ENCODE data around the gene CHST11. TPM values are rescaled to one million over a fixed set of nuclear protein-coding genes. Genes with fewer than 3 reads are reported as not detected.
"Not testable (repeated sequence)": the region's sequence is repeated elsewhere in the genome, so short reads cannot be mapped to it uniquely, and the experiment has no call there.

Gene CHST11
- total RNA-seq, 1 donor from 2014 or later: 3.9 TPM

- DNase-seq (ENCODE audit: low read depth, low spot score): no peak
These were observed 280.4 kb downstream of the CHST11 start for GRCh38 chr12:104737113-104737512.

- no peak for DNase-seq (ENCODE audit: low read depth, low spot score)
These were observed 281.1 kb downstream of the CHST11 start for GRCh38 chr12:104737791-104738301.

GRCh38 chr12:104738331-104738730 is 281.6 kb downstream of the CHST11 start:
- DNase-seq (ENCODE audit: low read depth, low spot score): no peak

GRCh38 chr12:104738776-104739642 is 282.3 kb downstream of the CHST11 start:
- DNase-seq (ENCODE audit: low read depth, low spot score): no peak

GRCh38 chr12:104740668-104741067 is 283.9 kb downstream of the CHST11 start:
- no peak for DNase-seq (ENCODE audit: low read depth, low spot score)

GRCh38 chr12:104741077-104741476 is 284.3 kb downstream of the CHST11 start:
- no peak for DNase-seq (ENCODE audit: low read depth, low spot score)

- no peak for DNase-seq (ENCODE audit: low read depth, low spot score)
These were observed 285.0 kb downstream of the CHST11 start for GRCh38 chr12:104741497-104742367.

- no peak for DNase-seq (ENCODE audit: low read depth, low spot score)
These were observed 285.9 kb downstream of the CHST11 start for GRCh38 chr12:104742551-104743201.

- no peak for DNase-seq (ENCODE audit: low read depth, low spot score)
These were observed 286.4 kb downstream of the CHST11 start for GRCh38 chr12:104743202-104743580.

GRCh38 chr12:104743753-104744548 is 287.2 kb downstream of the CHST11 start:
- not testable (repeated sequence) for DNase-seq (ENCODE audit: low read depth, low spot score)

- DNase-seq (ENCODE audit: low read depth, low spot score): no peak
These were observed 289.8 kb downstream of the CHST11 start for GRCh38 chr12:104746467-104747088.

GRCh38 chr12:104747330-104747729 is 290.6 kb downstream of the CHST11 start:
- no peak for DNase-seq (ENCODE audit: low read depth, low spot score)

GRCh38 chr12:104747955-104748354 is 291.2 kb downstream of the CHST11 start:
- no peak for DNase-seq (ENCODE audit: low read depth, low spot score)

- DNase-seq (ENCODE audit: low read depth, low spot score): no peak
These were observed 291.6 kb downstream of the CHST11 start for GRCh38 chr12:104748356-104748755.

- no peak for DNase-seq (ENCODE audit: low read depth, low spot score)
These were observed 292.0 kb downstream of the CHST11 start for GRCh38 chr12:104748790-104749189.

- DNase-seq (ENCODE audit: low read depth, low spot score): no peak
These were observed 292.8 kb downstream of the CHST11 start for GRCh38 chr12:104749545-104749944.

GRCh38 chr12:104750061-104750460 is 293.3 kb downstream of the CHST11 start:
- no peak for DNase-seq (ENCODE audit: low read depth, low spot score)

GRCh38 chr12:104751120-104751519 is 294.4 kb downstream of the CHST11 start:
- DNase-seq (ENCODE audit: low read depth, low spot score): no peak

GRCh38 chr12:104751594-104751993 is 294.8 kb downstream of the CHST11 start:
- no peak for DNase-seq (ENCODE audit: low read depth, low spot score)

- DNase-seq (ENCODE audit: low read depth, low spot score): no peak
These were observed 295.3 kb downstream of the CHST11 start for GRCh38 chr12:104752016-104752415.

All from pulmonary artery endothelial cell (primary cell).